NCI-H146 treated with DMSO at 0.1 percent for 48 hours (cell line): Measurements from ENCODE around the gene CNOT4.
"Not testable (repeated sequence)": the region's sequence is repeated elsewhere in the genome, so short reads cannot be mapped to it uniquely, and the experiment has no call there.

Experiments
- DNase-seq: peaks from one replicate; lab custom pipeline; 2025; ENCODE audit not compliant: unreplicated experiment; lab: John Stamatoyannopoulos, UW

Gene CNOT4

GRCh38 chr7:135328526-135328925 lies 181.4 kb downstream of the CNOT4 start:
- no peak for DNase-seq

DNA sequence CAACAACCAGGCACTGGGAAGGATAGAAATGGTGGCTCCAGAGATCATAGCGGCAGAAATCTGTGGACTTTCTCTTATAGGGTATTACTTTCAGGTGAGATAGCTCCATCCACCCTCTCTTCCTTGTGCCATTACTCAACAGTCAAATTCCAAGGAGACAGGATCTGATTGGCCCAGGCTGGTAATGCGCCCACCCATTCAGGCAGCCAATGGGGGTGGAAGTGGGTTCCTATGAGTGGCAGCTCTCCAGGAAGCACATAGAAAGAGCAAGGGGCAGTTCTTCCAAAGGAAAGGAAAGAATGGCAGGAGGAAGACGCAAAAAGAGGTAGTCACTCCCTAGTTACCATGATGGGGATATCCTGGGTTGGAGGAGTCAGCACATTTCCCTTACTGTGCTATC lies 181.8 kb downstream of the CNOT4 start:
- DNase-seq = no peak

GRCh38 chr7:135327458-135327857 lies 182.4 kb downstream of the CNOT4 start:
- no peak for DNase-seq

DNA sequence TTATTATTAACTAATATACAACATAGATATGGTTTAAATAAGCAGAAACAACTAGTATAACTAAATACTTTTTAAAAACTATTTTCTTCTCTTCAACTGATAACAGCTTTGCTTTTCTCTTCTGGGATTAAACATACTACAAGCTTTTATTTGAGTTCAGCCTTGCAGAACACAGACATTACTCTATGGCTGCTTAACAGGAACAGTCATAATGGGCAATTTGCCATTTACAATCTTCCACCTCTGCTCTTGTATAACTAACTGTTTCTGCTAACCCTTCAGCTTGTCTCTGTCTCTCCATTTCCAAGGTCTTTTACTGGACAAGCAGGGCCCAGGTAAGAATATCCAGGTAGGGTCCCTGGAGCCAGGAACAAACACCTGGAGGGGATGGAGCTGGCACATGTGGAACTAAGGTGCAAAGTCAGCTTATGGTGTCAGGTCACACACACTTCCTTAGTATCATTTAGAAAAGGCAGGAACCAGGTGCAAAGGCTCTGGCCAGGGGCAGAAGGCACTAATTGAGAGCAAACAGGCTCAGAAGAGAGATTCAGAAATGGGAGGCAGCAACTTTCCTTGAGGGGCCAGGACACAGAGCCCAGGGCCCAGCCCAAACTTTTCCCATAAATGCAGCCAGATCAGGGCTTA lies 183.1 kb downstream of the CNOT4 start:
- peak; percentile 77 for DNase-seq

DNA sequence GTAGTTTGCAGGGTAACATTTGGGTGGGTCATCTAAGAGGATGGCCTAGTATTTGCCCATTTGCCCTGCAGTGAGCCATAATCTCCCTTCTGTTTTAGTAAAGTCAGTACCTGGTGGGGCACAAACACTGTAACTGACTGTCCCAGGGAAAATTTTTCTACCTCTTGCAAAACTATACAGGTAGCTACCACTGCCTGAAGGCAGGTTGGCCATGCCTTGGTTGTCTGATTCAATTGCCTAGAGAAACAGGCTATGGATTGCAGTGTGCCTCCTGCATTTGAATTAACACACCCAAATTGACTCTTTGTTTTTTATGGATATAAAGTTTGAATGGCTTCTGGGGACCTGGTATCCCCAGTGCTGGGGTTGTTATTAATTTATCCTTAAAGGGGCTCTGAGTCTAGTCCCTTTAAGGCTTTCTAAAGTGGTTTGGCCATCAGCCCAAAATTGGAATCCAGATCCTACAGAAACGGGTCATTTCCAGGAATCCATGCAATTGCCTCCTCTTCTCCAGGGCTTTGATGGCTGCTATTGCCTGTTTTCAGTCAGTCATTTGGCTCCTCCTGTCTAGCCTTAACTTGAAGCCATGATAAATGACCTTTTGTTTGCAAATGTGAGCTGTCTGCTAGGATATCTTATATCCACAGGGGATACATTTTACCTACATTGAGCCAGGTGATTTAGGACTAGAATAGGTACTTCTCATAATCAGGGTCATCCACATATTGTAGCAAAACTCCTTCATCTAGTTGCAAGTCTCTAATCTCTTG lies 187.1 kb downstream of the CNOT4 start:
- DNase-seq = no peak

- DNase-seq = no peak
Measured at GRCh38 chr7:135321556-135321955, 188.3 kb downstream of the CNOT4 start.

- not testable (repeated sequence) for DNase-seq
Measured at GRCh38 chr7:135320953-135321352, 188.9 kb downstream of the CNOT4 start.

GRCh38 chr7:135320268-135320667 lies 189.6 kb downstream of the CNOT4 start:
- no peak for DNase-seq

- DNase-seq = no peak
Measured at GRCh38 chr7:135317676-135318325, 192.1 kb downstream of the CNOT4 start.

DNA sequence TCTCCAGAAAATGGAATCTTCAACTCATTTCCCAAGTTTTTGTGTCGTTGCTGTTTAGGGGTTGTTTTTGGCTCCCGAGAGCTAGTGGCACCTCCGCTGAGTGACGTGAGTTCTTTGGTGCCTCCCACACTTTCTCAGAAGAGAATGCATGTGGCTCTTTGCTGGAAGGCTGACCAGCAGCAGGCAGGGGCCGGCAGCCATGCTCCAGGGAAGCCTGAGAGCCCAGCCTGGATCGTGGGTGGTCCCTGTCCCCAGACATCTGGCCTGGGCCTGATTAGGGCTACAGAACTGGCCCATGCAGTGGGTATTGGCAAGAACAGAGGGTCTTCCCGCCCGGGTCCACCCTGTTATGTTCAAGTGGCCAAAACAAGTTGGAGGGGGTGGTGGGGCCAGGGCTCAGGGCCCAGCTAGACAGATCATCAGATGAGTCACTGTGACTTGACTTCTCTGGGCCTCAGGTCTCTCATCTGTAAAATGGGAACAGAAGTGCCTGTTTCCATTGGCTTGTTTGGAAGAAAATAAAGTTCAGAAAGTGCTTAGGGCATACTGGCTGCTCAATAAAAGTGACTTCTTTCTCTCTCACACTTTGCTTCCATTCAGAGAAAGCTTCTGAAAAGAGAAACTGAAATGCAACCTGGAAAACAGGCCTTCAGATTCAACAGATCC lies 193.1 kb downstream of the CNOT4 start:
- no peak for DNase-seq

- no peak for DNase-seq
Measured at GRCh38 chr7:135313971-135314370, 195.9 kb downstream of the CNOT4 start.
